Panc1 (cell line): ENCODE results near the gene AGBL4.

Experiments used
- CTCF ChIP-seq: fragments of 450-650 bp; IDR thresholded peaks from 2 replicates; pipeline ENCODE4 v1.5.1; 2017; ENCODE audit warnings: mild to moderate bottlenecking
- REST ChIP-seq, 2 experiments: IDR thresholded peaks; 2 replicates each; pipeline ENCODE4 v1.6.1; 2011 to 2012; ENCODE audit warnings: low read depth in 2 of 2, control low read depth in 1 of 2, low read length in 1 of 2, mild to moderate bottlenecking in 1 of 2, moderate library complexity in 1 of 2; ENCODE audit not compliant: insufficient read depth in 1 of 2

GRCh38 chr1:49229555-49229954 is 794.2 kb downstream of the AGBL4 start:
- TF ChIP-seq REST (IDR thresholded peaks at IDR 0.05; ENCODE audit: insufficient read depth in 1 of 2, low read depth in 2 of 2, low read length in 1 of 2) (no peak), CTCF (no peak)
